Measurements from ENCODE around the gene MYCN.
"Not testable (repeated sequence)": the region's sequence is repeated elsewhere in the genome, so short reads cannot be mapped to it uniquely, and the experiment has no call there.

MYCN gene

GRCh38 chr2:15956751-15957736 is 16.7 kb downstream of the MYCN start:
- DNase-seq = no peak

GRCh38 chr2:15957881-15958713 is 17.7 kb downstream of the MYCN start:
- DNase-seq = no peak

GRCh38 chr2:15959331-15960153 is 19.2 kb downstream of the MYCN start:
- no peak for DNase-seq

GRCh38 chr2:15960154-15960520 is 19.8 kb downstream of the MYCN start:
- DNase-seq = not testable (repeated sequence)

- DNase-seq = not testable (repeated sequence)
These were observed 23.0 kb downstream of the MYCN start for GRCh38 chr2:15963109-15963976.

GRCh38 chr2:15963977-15964670 is 23.8 kb downstream of the MYCN start:
- no peak for DNase-seq

GRCh38 chr2:15964936-15965563 is 24.7 kb downstream of the MYCN start:
- DNase-seq = no peak

- DNase-seq = no peak
These were observed 25.2 kb downstream of the MYCN start for GRCh38 chr2:15965564-15966019.

GRCh38 chr2:15967415-15968279 is 27.3 kb downstream of the MYCN start:
- DNase-seq = peak in 1 of 56 donors; percentile 51

- peak in 15 of 56 donors; percentile 8 to 59 (median 27) for DNase-seq
These were observed 28.2 kb downstream of the MYCN start for GRCh38 chr2:15968280-15969178.

GRCh38 chr2:15969214-15969613 is 28.9 kb downstream of the MYCN start:
- no peak for DNase-seq

GRCh38 chr2:15970701-15971100 is 30.4 kb downstream of the MYCN start:
- no peak for DNase-seq

GRCh38 chr2:15971351-15971750 is 31.0 kb downstream of the MYCN start:
- no peak for DNase-seq

GRCh38 chr2:15971831-15972522 is 31.6 kb downstream of the MYCN start:
- no peak for DNase-seq

GRCh38 chr2:15973481-15974401 is 33.4 kb downstream of the MYCN start:
- DNase-seq = no peak
